IMR-90 (cell line): ENCODE results near the gene ANTXRL.

Experiments
- BHLHE40 ChIP-seq: fragments of 150-350 bp; IDR thresholded peaks from 2 replicates; pipeline ENCODE4 v1.6.1; 2016; ENCODE audit warnings: mild to moderate bottlenecking, low read depth, low read length
- CEBPB ChIP-seq: IDR thresholded peaks from 2 replicates; pipeline ENCODE4 v1.6.1; 2012; ENCODE audit warnings: low read depth, low read length, improper control_type of control experiment
- CHD1 ChIP-seq: IDR thresholded peaks from 2 replicates; pipeline ENCODE4 v1.6.1; 2012; ENCODE audit warnings: low read depth, low read length, improper control_type of control experiment
- FOS ChIP-seq: fragments of 150-350 bp; IDR thresholded peaks from 2 replicates; pipeline ENCODE4 v1.6.1; 2016; ENCODE audit warnings: low read depth, low read length
- MAFK ChIP-seq: IDR thresholded peaks from 2 replicates; pipeline ENCODE4 v1.6.1; 2012; ENCODE audit warnings: low read depth, low read length, improper control_type of control experiment
- MAZ ChIP-seq: IDR thresholded peaks from 2 replicates; pipeline ENCODE4 v1.6.1; 2012; ENCODE audit warnings: low read depth, mild to moderate bottlenecking, low read length, improper control_type of control experiment, moderate library complexity, borderline replicate concordance
- MXI1 ChIP-seq: IDR thresholded peaks from 2 replicates; pipeline ENCODE4 v1.6.1; 2012; ENCODE audit warnings: low read depth, mild to moderate bottlenecking, low read length, moderate library complexity, borderline replicate concordance
- NFE2L2 ChIP-seq: fragments of 150-350 bp; IDR thresholded peaks from 2 replicates; pipeline ENCODE4 v1.6.1; 2016; ENCODE audit warnings: low read depth, mild to moderate bottlenecking, low read length
- POLR2A ChIP-seq: IDR thresholded peaks from 2 replicates; pipeline ENCODE4 v1.6.1; 2012; ENCODE audit warnings: mild to moderate bottlenecking, low read depth, low read length
- RAD21 ChIP-seq: IDR thresholded peaks from 2 replicates; pipeline ENCODE4 v1.6.1; 2012; ENCODE audit warnings: low read length, improper control_type of control experiment
- RFX5 ChIP-seq: IDR thresholded peaks from 2 replicates; pipeline ENCODE4 v1.8.0; 2012; ENCODE audit warnings: low read depth, mild to moderate bottlenecking, low read length, moderate library complexity
- SMC3 ChIP-seq: fragments of 150-350 bp; IDR thresholded peaks from 2 replicates; pipeline ENCODE4 v1.6.1; 2016; ENCODE audit warnings: low read depth, mild to moderate bottlenecking, antibody characterized with exemption, low read length, moderate library complexity
- TF ChIP-seq, protein P1 (sequence below): conservative IDR thresholded peaks from 2 replicates; pipeline ENCODE4 v1.5.1; 2012; ENCODE audit warnings: mild to moderate bottlenecking, low read depth, low read length, improper control_type of control experiment
- TF ChIP-seq, protein P2 (sequence below): fragments of 150-350 bp; IDR thresholded peaks from 2 replicates; pipeline ENCODE4 v1.6.1; 2017; ENCODE audit warnings: mild to moderate bottlenecking, antibody characterized with exemption, low read length, low read depth

DNA sequence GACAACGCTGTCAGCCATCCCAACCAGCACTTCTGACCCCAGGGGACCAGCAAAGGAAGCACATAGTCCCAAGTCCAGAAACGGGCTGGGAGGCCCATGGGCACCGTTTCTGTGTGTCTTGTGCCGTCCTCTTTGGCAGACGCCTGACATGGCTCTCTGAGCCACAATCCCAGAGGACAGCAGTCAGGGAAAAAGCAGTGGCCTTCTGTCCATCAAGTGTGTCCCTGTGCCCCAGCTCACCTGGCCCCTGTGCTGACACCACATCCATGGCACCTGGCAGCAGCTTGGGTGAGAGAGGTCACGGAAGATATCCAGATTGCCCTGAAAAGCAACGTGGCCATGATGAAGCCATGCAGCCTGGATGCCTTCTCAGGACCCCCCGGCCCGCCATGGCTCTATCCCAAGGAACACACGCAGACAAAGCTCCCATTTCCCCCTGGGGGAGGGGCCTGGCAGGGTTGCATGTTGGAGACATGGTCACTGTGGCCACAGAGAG is 38.1 kb upstream of the ANTXRL start:
- TF ChIP-seq, protein P1, sequence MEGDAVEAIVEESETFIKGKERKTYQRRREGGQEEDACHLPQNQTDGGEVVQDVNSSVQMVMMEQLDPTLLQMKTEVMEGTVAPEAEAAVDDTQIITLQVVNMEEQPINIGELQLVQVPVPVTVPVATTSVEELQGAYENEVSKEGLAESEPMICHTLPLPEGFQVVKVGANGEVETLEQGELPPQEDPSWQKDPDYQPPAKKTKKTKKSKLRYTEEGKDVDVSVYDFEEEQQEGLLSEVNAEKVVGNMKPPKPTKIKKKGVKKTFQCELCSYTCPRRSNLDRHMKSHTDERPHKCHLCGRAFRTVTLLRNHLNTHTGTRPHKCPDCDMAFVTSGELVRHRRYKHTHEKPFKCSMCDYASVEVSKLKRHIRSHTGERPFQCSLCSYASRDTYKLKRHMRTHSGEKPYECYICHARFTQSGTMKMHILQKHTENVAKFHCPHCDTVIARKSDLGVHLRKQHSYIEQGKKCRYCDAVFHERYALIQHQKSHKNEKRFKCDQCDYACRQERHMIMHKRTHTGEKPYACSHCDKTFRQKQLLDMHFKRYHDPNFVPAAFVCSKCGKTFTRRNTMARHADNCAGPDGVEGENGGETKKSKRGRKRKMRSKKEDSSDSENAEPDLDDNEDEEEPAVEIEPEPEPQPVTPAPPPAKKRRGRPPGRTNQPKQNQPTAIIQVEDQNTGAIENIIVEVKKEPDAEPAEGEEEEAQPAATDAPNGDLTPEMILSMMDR = no peak
- no peak for TF ChIP-seq POLR2A
- TF ChIP-seq, protein P2, sequence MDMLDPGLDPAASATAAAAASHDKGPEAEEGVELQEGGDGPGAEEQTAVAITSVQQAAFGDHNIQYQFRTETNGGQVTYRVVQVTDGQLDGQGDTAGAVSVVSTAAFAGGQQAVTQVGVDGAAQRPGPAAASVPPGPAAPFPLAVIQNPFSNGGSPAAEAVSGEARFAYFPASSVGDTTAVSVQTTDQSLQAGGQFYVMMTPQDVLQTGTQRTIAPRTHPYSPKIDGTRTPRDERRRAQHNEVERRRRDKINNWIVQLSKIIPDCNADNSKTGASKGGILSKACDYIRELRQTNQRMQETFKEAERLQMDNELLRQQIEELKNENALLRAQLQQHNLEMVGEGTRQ = no peak
- TF ChIP-seq BHLHE40 = no peak
- TF ChIP-seq RAD21 = no peak
- no peak for TF ChIP-seq MAFK
- TF ChIP-seq RFX5 = no peak
- TF ChIP-seq CEBPB = no peak
- TF ChIP-seq SMC3 = no peak
- no peak for TF ChIP-seq NFE2L2
- TF ChIP-seq CHD1 = no peak
- no peak for TF ChIP-seq FOS
- TF ChIP-seq MAZ = no peak
- no peak for TF ChIP-seq MXI1
